OCI-LY3 (cell line): Measurements from ENCODE around the gene NEURL2.

Source experiments
- H2AFZ ChIP-seq: fragments of 200-600, 300-600 bp; shearing (Covaris generic); 2 replicates; pipeline ENCODE4 v1.6.0; 2014; ENCODE audit warnings: antibody characterized with exemption, low read depth, low read length
- H3K27ac ChIP-seq: fragments of 200-600, 300-600 bp; sonication (generic); 2 replicates; pipeline ENCODE4 v1.5.1; 2014; ENCODE audit warnings: mild to moderate bottlenecking, low read length, moderate library complexity, mixed read lengths
- H3K27me3 ChIP-seq: fragments of 200-600, 300-600 bp; sonication (generic); 2 replicates; pipeline ENCODE4 v1.6.1; 2014; ENCODE audit warnings: low read depth, low read length, mixed read lengths
- H3K36me3 ChIP-seq: fragments of 200-600, 300-600 bp; sonication (generic); replicated peaks from 2 replicates; pipeline ENCODE3; 2014; ENCODE audit warnings: low read depth, low read length, mixed read lengths
- H3K4me1 ChIP-seq: fragments of 300-600, 200-600 bp; sonication (generic); 2 replicates; pipeline ENCODE4 v1.6.1; 2014; ENCODE audit warnings: low read length, mixed read lengths
- H3K4me2 ChIP-seq: fragments of 200-600, 300-600 bp; sonication (generic); 2 replicates; pipeline ENCODE4 v1.6.1; 2014; ENCODE audit warnings: low read length, mixed read lengths
- H3K4me3 ChIP-seq: fragments of 300-600, 200-600 bp; sonication (generic); 2 replicates; pipeline ENCODE4 v1.5.1; 2014; ENCODE audit warnings: antibody characterized with exemption, mild to moderate bottlenecking, low read length, moderate library complexity
- H3K79me2 ChIP-seq: fragments of 300-600, 200-600 bp; shearing (Covaris generic); 2 replicates; pipeline ENCODE4 v1.6.1; 2014; ENCODE audit warnings: mild to moderate bottlenecking, low read length, mixed read lengths
- H3K9ac ChIP-seq: fragments of 300-600, 200-600 bp; shearing (Covaris generic); 2 replicates; pipeline ENCODE4 v1.6.0; 2014; ENCODE audit warnings: mild to moderate bottlenecking, low read length, moderate library complexity
- H3K9me3 ChIP-seq: fragments of 200-600, 300-600 bp; shearing (Covaris generic); 2 replicates; pipeline ENCODE4 v1.6.1; 2014; ENCODE audit warnings: low read length, mixed read lengths; ENCODE audit not compliant: insufficient read depth
- H4K20me1 ChIP-seq: fragments of 200-600, 300-600 bp; sonication (generic); 2 replicates; pipeline ENCODE4 v1.6.1; 2016; ENCODE audit warnings: low read length, mixed read lengths; ENCODE audit not compliant: insufficient read depth
- CTCF ChIP-seq: fragments of 200-600, 300-600 bp; sonication (generic); IDR thresholded peaks from 2 replicates; pipeline ENCODE4 v1.5.1; 2014; ENCODE audit warnings: antibody characterized with exemption, low read length, low read depth
- EZH2phosphoT487 ChIP-seq: fragments of 200-600 bp; shearing (Covaris generic); IDR thresholded peaks from 2 replicates; pipeline ENCODE4 v1.6.1; 2018; ENCODE audit warnings: antibody characterized with exemption, mixed run types, low read depth

Gene NEURL2

GRCh38 chr20:45890985-45891983 is at the start of gene NEURL2, which contains the start of gene CTSA:
TSS of gene NEURL2 (minus strand) at chr20:45891208. CDS start at chr20:45890991, 217 bp downstream.
TSS of gene CTSA (plus strand) at chr20:45891335. CDS start at chr20:45891569, 234 bp downstream.
- TF ChIP-seq EZH2phosphoT487 (no peak), CTCF (no peak)
- no peaks in the 10 kb centered on the region for H3K9me3 ChIP-seq
- H3K4me2 ChIP-seq: peak within 1 kb of the TSS; percentile 89
- H3K4me1 ChIP-seq: peaks cover 11% of the 10 kb centered on the region
- no peaks in the 10 kb centered on the region for H3K27me3 ChIP-seq
- peak within 1 kb of the TSS; percentile 64 for H3K9ac ChIP-seq
- peak within 1 kb of the TSS; percentile 86 for H2AFZ ChIP-seq
- H3K4me3 ChIP-seq: peak within 1 kb of the TSS; percentile 84
- H3K27ac ChIP-seq: no peak within 1 kb of the TSS
- no peaks in the 10 kb centered on the region for H3K79me2 ChIP-seq
- H4K20me1 ChIP-seq: no peaks in the 10 kb centered on the region
- peaks cover 6% of the 10 kb centered on the region for H3K36me3 ChIP-seq

- H3K27ac ChIP-seq: no peak overlapping the region
- H3K4me3 ChIP-seq: no peak overlapping the region
- H3K36me3 ChIP-seq: peaks cover 70% of the 10 kb centered on the region
- H3K9me3 ChIP-seq: no peaks in the 10 kb centered on the region
- H2AFZ ChIP-seq: no peak overlapping the region
- H3K4me1 ChIP-seq: peaks cover 4% of the 10 kb centered on the region
- TF ChIP-seq CTCF (no peak), EZH2phosphoT487 (no peak)
- no peak overlapping the region for H3K4me2 ChIP-seq
- H3K79me2 ChIP-seq: peaks cover 24% of the 10 kb centered on the region
- no peak overlapping the region for H3K9ac ChIP-seq
- H4K20me1 ChIP-seq: peaks cover 13% of the 10 kb centered on the region
- H3K27me3 ChIP-seq: no peaks in the 10 kb centered on the region
Measured at GRCh38 chr20:45940469-45940868, 49.5 kb upstream of the NEURL2 start.

- H3K4me2 ChIP-seq: no peak overlapping the region
- peaks cover 13% of the 10 kb centered on the region for H4K20me1 ChIP-seq
- H3K36me3 ChIP-seq: peaks cover 66% of the 10 kb centered on the region
- no peaks in the 10 kb centered on the region for H3K9me3 ChIP-seq
- H3K4me1 ChIP-seq: peaks cover 4% of the 10 kb centered on the region
- H2AFZ ChIP-seq: no peak overlapping the region
- H3K4me3 ChIP-seq: no peak overlapping the region
- no peak overlapping the region for H3K27ac ChIP-seq
- TF ChIP-seq CTCF: no peak
- TF ChIP-seq EZH2phosphoT487: no peak
- H3K9ac ChIP-seq: no peak overlapping the region
- H3K27me3 ChIP-seq: no peaks in the 10 kb centered on the region
- H3K79me2 ChIP-seq: peaks cover 28% of the 10 kb centered on the region
Measured at GRCh38 chr20:45940053-45940452, 49.0 kb upstream of the NEURL2 start.

GRCh38 chr20:45938727-45939438 is 47.9 kb upstream of the NEURL2 start:
- Histone ChIP-seq H3K4me1 (peaks cover 4% of the 10 kb centered on the region), H4K20me1 (peaks cover 13% of the 10 kb centered on the region), H3K27me3 (no peaks in the 10 kb centered on the region), H3K9me3 (no peaks in the 10 kb centered on the region), H3K36me3 (peaks cover 54% of the 10 kb centered on the region), H3K79me2 (peaks cover 32% of the 10 kb centered on the region), H3K4me2 (no peak overlapping the region), H3K4me3 (no peak overlapping the region), H3K9ac (no peak overlapping the region), H2AFZ (no peak overlapping the region), H3K27ac (no peak overlapping the region)
- no peak for TF ChIP-seq EZH2phosphoT487
- no peak for TF ChIP-seq CTCF
